HepG2 (cell line): ENCODE results near the gene PDE5A.

Experiments
- ATF2 ChIP-seq: sonication (generic); formaldehyde crosslinking; IDR thresholded peaks from 2 replicates; pipeline ENCODE4 v1.4.0; 2020; ENCODE audit warnings: missing genetic modification reagents
- EEA1 ChIP-seq: sonication (generic); formaldehyde crosslinking; IDR thresholded peaks from 2 replicates; pipeline ENCODE4 v1.5.1; 2020; ENCODE audit warnings: mild to moderate bottlenecking, missing genetic modification reagents, borderline replicate concordance
- GABPB1 ChIP-seq: IDR thresholded peaks from 2 replicates; pipeline ENCODE4 v1.6.1; 2016; ENCODE audit warnings: mild to moderate bottlenecking, missing genetic modification reagents, moderate library complexity, missing compliant biosample characterization
- GTF2F1 ChIP-seq: fragments of 150-350 bp; IDR thresholded peaks from 2 replicates; pipeline ENCODE4 v1.6.1; 2014; ENCODE audit warnings: low read length
- JUN ChIP-seq: sonication (generic); formaldehyde crosslinking; IDR thresholded peaks from 2 replicates; pipeline ENCODE4 v1.4.0; 2020; ENCODE audit warnings: mild to moderate bottlenecking, missing genetic modification reagents
- NCOA1 ChIP-seq: sonication (generic); formaldehyde crosslinking; IDR thresholded peaks from 2 replicates; pipeline ENCODE4 v1.9.0; 2021; ENCODE audit warnings: missing genetic modification reagents
- NR2C2 ChIP-seq: sonication (generic); formaldehyde crosslinking; IDR thresholded peaks from 2 replicates; pipeline ENCODE4 v1.4.0; 2020; ENCODE audit warnings: missing genetic modification reagents, mild to moderate bottlenecking, moderate library complexity, borderline replicate concordance
- POLR2A ChIP-seq, 2 experiments: IDR thresholded peaks; 2 replicates each; pipeline ENCODE4 v1.6.1; 2011; ENCODE audit warnings: low read depth in 2 of 2, low read length in 2 of 2, mild to moderate bottlenecking in 1 of 2, moderate library complexity in 1 of 2; ENCODE audit not compliant: insufficient read depth in 1 of 2
- TCF7 ChIP-seq: sonication (generic); IDR thresholded peaks from 2 replicates; pipeline ENCODE4 v1.6.1; 2016; ENCODE audit warnings: antibody characterized with exemption, low read depth
- TCF7L2 ChIP-seq: IDR thresholded peaks from 2 replicates; pipeline ENCODE4 v1.6.1; 2011; ENCODE audit warnings: mild to moderate bottlenecking, low read depth, low read length, moderate library complexity
- TF ChIP-seq, protein P1 (sequence below): sonication (generic); formaldehyde crosslinking; IDR thresholded peaks from 2 replicates; pipeline ENCODE4 v1.4.0; 2020; ENCODE audit warnings: missing genetic modification reagents

DNA sequence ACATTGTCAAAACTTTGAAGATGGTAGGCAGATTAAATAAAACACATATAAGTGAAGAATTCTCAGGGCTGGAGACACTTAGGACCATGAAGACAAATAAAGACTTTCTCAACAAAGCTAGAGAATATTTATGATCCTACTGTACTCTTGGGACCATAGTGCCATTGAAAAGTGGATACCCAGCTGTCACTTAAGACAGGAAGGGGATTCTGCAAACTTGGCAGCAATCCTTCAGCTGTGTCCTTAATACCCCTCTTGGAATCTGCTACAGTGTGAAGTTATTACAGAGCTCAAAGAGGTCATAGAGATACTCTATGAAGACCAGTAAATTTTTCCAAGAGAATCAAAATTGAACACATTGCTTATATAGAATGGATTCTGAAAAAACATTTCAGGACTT is 24.3 kb downstream of the PDE5A start:
- TF ChIP-seq JUN (no peak), ATF2 (CRISPR knock-in tag) (no peak), NCOA1 (CRISPR knock-in tag) (no peak), TCF7 (no peak), GTF2F1 (no peak), NR2C2 (CRISPR knock-in tag) (no peak), POLR2A (IDR thresholded peaks at IDR 0.05; ENCODE audit: insufficient read depth in 1 of 2, low read depth in 2 of 2, low read length in 2 of 2) (no peak), TCF7L2 (no peak), GABPB1 (CRISPR knock-in tag) (no peak), EEA1 (no peak)
- TF ChIP-seq, protein P1, sequence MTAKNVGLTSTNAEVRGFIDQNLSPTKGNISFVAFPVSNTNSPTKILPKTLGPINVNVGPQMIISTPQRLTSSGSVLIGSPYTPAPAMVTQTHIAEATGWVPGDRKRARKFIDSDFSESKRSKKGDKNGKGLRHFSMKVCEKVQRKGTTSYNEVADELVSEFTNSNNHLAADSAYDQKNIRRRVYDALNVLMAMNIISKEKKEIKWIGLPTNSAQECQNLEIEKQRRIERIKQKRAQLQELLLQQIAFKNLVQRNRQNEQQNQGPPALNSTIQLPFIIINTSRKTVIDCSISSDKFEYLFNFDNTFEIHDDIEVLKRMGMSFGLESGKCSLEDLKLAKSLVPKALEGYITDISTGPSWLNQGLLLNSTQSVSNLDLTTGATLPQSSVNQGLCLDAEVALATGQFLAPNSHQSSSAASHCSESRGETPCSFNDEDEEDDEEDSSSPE (CRISPR knock-in tag) = no peak
